NCI-H82 treated with DMSO at 0.1 percent for 48 hours (cell line): ENCODE results near the gene MLST8.
"Not testable (repeated sequence)": the region's sequence is repeated elsewhere in the genome, so short reads cannot be mapped to it uniquely, and the experiment has no call there.

Experiments
- DNase-seq: peaks from one replicate; lab custom pipeline; 2025; ENCODE audit not compliant: unreplicated experiment; lab: John Stamatoyannopoulos, UW

The MLST8 gene

GRCh38 chr16:2244926-2245795, 39.9 kb downstream of the MLST8 start:
- DNase-seq: no peak

DNA sequence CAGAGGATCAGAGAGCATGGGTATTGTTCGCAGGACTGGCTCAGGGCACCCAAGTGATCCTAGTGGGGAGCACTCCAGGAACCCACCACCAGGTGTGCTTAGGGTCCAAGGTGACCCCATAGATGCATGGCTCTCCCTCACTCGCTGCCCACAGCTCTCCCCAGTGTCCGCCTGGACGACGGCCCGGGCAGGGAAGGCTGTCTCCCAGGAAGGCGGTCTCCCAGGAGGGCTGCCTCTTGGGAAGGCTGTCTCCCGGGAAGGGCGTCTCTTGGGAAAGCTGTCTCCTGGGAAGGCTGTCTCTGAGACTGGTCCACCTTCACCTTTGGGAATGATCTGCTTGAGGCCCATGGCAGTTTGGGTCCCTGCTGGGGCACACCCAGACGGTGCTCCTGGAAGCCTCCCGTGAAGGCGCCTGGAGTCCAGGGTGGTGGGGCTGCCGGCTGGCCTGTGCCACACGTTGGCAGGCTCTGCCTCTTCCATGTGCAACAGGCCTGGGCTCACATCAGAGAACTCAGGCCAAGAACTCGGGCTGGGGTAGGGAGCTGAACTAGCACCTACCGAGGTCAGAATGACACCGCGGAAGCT, 41.1 kb downstream of the MLST8 start:
- no peak for DNase-seq

DNA sequence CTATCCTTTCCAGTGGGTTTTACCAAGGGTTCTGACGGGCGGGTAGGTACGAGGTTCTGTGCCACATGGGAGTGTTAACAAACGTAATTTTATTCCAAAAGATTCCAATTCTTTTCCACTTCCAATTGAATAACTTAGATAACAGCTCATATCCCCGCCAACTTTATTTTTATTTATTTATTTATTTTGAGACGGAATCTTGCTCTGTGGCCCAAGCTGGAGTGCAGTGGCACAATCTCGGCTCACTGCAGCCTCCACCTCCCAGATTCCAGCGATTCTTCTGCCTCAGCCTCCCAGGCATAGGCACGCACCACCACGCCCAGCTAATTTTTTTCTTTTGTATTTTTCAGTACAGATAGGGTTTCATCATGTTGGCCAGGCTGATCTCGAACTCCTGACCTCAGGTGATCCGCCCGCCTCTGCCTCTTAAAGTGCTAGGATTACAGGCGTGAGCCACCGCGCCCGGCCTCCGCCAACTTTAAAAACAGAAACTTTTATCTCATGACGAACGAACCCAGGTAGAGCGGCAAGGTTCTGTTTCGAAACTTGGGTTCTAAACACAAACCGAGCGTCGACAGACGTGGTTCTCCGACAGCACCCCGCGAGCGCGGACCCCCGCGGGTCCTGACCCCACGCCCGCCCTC, 45.5 kb downstream of the MLST8 start:
- no peak for DNase-seq

DNA sequence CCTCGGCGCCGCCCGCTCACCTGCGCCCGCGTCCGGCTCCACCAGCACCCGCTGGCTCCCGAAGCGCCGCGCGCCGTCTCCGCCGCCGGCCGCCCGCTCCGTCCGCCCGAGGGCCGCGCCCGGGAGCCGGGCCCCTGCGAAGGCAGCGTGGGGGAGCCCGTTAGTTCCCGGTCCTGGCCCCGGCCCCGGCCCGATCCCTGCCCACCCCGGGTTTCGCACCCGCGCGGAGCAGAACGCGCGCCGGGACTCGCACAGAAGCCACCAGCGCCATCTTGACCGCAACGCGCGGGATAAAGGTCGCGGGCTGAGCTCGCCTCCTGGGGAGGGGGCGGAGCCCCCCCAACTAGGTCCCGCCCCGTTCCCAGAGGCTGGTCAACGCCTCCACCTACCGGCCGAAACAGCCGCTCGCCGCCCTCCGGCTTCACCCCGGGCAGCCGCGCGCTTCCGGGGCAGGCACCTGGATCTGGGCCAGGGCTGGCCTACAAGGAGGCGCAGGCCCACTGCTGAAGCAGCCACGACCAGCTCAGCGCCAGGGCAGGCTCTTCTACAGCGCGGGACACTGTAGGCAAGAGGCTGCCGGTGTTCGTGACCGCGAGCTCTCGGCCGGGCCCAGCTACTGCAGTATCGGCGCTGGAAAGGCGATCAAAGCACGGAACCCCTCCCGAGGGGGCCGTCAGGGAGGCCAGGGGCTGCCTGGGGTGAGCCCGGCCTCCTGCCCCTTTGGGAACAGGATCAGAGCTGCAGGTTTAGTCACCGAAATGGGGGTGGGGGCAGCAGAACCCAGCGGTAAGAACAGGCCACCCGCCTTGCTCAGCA, 46.2 kb downstream of the MLST8 start, which contains the start of gene ECI1:
Gene ECI1 (minus strand): TSS at position 292 of the 816 bp plus-strand sequence. CDS start 21 bp downstream, at position 271.
- DNase-seq: peak; percentile 83

DNA sequence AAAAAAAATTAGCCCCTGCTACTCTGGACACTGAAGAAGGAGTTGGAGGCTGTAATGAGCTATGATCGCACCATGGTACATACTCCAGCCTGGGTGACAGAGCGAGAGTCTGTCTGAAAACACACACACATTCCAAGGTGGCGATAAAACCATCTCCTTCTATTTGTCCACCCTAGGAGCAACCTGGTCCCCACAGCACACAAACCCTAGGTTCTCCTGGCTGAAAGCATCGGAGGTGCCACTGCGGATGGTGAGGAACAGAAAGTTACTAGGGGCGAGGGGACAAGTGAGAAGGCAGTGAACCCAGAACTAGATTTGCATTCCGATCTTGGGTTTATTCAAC, 47.5 kb downstream of the MLST8 start:
- DNase-seq: no peak

DNA sequence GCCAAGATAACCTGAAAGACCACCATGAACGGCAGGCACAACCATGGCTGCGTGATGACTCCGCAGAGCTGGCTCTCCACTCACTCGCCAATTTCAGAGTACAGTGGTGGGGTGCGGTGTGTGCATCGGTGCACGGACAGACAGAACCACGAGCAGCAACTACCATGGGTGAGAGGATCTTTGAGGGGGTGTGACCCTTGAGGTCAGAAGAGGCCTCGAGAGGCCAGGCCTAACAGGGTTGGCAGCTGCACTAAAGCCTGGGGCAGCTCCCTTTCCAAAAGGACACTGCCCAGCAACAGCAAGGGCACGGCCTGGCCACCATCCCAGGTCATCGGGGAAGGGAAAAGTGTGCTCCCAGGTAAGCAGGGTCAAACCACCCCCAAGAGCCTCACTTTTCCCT, 48.0 kb downstream of the MLST8 start:
- no peak for DNase-seq

- no peak for DNase-seq
These were observed 51.4 kb downstream of the MLST8 start for GRCh38 chr16:2256531-2257140.

GRCh38 chr16:2257726-2258125, 52.5 kb downstream of the MLST8 start:
- no peak for DNase-seq

GRCh38 chr16:2258530-2258929, 53.3 kb downstream of the MLST8 start:
- DNase-seq: not testable (repeated sequence)
